Caco-2 (cell line): Measurements from ENCODE around the gene PLEKHG5. TPM values are rescaled to one million over a fixed set of nuclear protein-coding genes. Genes with fewer than 3 reads are reported as not detected.

Experiments used
- BruUV-seq: library from RNA; stranded (reverse); fragments of 400-500 nt; replicated peaks from 2 replicates; lab custom pipeline; 2021; lab: Mats Ljungman, UMichigan
- CTCF ChIA-PET: fragments of 300-600 bp; sonication (Branson Sonifier 250); formaldehyde crosslinking; loops from one replicate; lab custom pipeline; 2022; ENCODE audit warnings: antibody characterized with exemption; lab: Charles Lee
- POLR2A ChIA-PET: fragments of 300-600 bp; sonication (Branson Sonifier 250); formaldehyde crosslinking; loops from one replicate; lab custom pipeline; 2022; ENCODE audit warnings: antibody characterized with exemption; lab: Charles Lee
- DNase-seq, 2 experiments: peaks; one replicate each; pipeline versions ENCODE4 v3.0.0 to v3.0.0-alpha.2; 2020 to 2022
- H3K27me3 ChIP-seq: replicated peaks from 2 replicates; pipeline ENCODE4 v1.6.0; 2011; ENCODE audit warnings: low read length; ENCODE audit not compliant: control insufficient read depth, insufficient read depth
- H3K36me3 ChIP-seq: 2 replicates; pipeline ENCODE4 v1.5.1; 2011; ENCODE audit warnings: low read length; ENCODE audit not compliant: control insufficient read depth, insufficient read depth
- H3K4me1 ChIP-seq: fragments of 250-450 bp; sonication (Bioruptor Pico); 2 replicates; pipeline ENCODE4 v1.5.1; 2020; ENCODE audit warnings: mild to moderate bottlenecking
- H3K4me3 ChIP-seq: 2 replicates; pipeline ENCODE4 v1.5.1; 2011; ENCODE audit warnings: low read depth, mild to moderate bottlenecking, control low read depth, low read length
- H3K9me3 ChIP-seq: fragments of 250-450 bp; sonication (Bioruptor Pico); 2 replicates; pipeline ENCODE4 v1.5.1; 2020; ENCODE audit warnings: mild to moderate bottlenecking, moderate library complexity
- H3K27ac Mint-ChIP-seq: one replicate; pipeline ENCODE4 v1.8.0; 2022; ENCODE audit warnings: mixed read lengths; ENCODE audit not compliant: unreplicated experiment
- H3K27me3 Mint-ChIP-seq: one replicate; pipeline ENCODE4 v1.8.0; 2022; ENCODE audit warnings: mixed read lengths; ENCODE audit not compliant: insufficient read depth, unreplicated experiment
- H3K36me3 Mint-ChIP-seq: one replicate; pipeline ENCODE4 v1.8.0; 2022; ENCODE audit warnings: mild to moderate bottlenecking, mixed read lengths; ENCODE audit not compliant: insufficient read depth, unreplicated experiment
- H3K4me1 Mint-ChIP-seq: one replicate; pipeline ENCODE4 v1.8.0; 2022; ENCODE audit warnings: low read depth, mixed read lengths; ENCODE audit not compliant: unreplicated experiment
- H3K4me3 Mint-ChIP-seq: one replicate; pipeline ENCODE4 v1.8.0; 2022; ENCODE audit warnings: mild to moderate bottlenecking, moderate library complexity, mixed read lengths; ENCODE audit not compliant: unreplicated experiment
- H3K9me3 Mint-ChIP-seq: one replicate; pipeline ENCODE4 v1.8.0; 2022; ENCODE audit warnings: mixed read lengths; ENCODE audit not compliant: unreplicated experiment
- intact Hi-C: fragments of 100-400 bp; cut with micrococcal nuclease; formaldehyde crosslinking; loops from one replicate; pipeline ENCODE4 v1.10.0; 2022; ENCODE audit not compliant: unreplicated experiment
- total RNA-seq: library from RNA; stranded (reverse); gene quantifications from 2 replicates; pipeline ENCODE4 v1.2.3, GENCODE V29; 2022
- TF ChIP-seq, protein P1 (sequence below), 2 experiments: fragments of 200-600 bp in 1 of 2; IDR thresholded peaks; 1 replicate in 1 of 2; 2 replicates in 1 of 2; pipeline versions ENCODE4 v1.5.1 to v1.8.0; 2011 to 2022; ENCODE audit warnings: antibody characterized with exemption in 1 of 2, control low read depth in 1 of 2, inconsistent platforms in 1 of 2, low read depth in 1 of 2, low read length in 1 of 2, mild to moderate bottlenecking in 1 of 2, moderate library complexity in 1 of 2; ENCODE audit not compliant: insufficient read depth in 1 of 2, severe bottlenecking in 1 of 2, unreplicated experiment in 1 of 2

PLEKHG5 gene
- total RNA-seq, 1 experiment from 2014 or later: 12.2 TPM

DNA sequence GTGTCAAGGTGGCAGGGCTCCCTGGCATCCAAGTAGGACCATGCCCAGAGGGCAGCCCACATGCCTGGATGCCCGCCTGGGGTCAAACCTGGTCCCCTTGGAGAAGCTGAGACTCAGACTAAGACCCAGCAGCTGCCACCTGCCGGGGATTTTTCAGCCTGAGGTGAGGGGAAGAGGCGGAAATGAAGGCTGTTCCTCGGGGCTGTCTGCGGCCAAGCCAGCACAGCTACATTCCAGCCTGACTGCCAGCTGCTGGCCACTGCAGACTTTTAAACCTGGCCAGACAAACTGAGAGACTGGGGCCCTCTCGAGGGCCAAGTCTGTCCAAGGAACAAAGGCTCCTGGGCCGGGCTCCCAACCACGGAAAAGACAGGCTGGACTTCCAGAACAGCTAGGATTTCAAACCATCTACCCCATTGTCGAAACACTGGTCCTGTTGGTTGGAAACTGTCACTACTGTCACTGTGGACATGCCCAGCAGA is 21.9 kb upstream of the PLEKHG5 start:
- H3K9me3 Mint-ChIP-seq: no peaks in the 10 kb centered on the region
- ChIA-PET CTCF (no interaction called here), POLR2A (no interaction called here)
- H3K27me3 Mint-ChIP-seq: no peaks in the 10 kb centered on the region
- H3K4me3 Mint-ChIP-seq: no peak overlapping the region
- intact Hi-C loops: no loop called here
- TF ChIP-seq, protein P1, sequence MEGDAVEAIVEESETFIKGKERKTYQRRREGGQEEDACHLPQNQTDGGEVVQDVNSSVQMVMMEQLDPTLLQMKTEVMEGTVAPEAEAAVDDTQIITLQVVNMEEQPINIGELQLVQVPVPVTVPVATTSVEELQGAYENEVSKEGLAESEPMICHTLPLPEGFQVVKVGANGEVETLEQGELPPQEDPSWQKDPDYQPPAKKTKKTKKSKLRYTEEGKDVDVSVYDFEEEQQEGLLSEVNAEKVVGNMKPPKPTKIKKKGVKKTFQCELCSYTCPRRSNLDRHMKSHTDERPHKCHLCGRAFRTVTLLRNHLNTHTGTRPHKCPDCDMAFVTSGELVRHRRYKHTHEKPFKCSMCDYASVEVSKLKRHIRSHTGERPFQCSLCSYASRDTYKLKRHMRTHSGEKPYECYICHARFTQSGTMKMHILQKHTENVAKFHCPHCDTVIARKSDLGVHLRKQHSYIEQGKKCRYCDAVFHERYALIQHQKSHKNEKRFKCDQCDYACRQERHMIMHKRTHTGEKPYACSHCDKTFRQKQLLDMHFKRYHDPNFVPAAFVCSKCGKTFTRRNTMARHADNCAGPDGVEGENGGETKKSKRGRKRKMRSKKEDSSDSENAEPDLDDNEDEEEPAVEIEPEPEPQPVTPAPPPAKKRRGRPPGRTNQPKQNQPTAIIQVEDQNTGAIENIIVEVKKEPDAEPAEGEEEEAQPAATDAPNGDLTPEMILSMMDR (IDR thresholded peaks at IDR 0.05; ENCODE audit: insufficient read depth in 1 of 2, low read depth in 1 of 2, low read length in 1 of 2, severe bottlenecking in 1 of 2, unreplicated experiment in 1 of 2): no peak
- no peaks in the 10 kb centered on the region for H3K9me3 ChIP-seq
- H3K4me1 ChIP-seq: peaks cover 3% of the 10 kb centered on the region; the same call in 1 of the 2 replicates
- no peaks in the 10 kb centered on the region for H3K36me3 Mint-ChIP-seq
- H3K4me3 ChIP-seq: no peak overlapping the region
- H3K36me3 ChIP-seq: no peaks in the 10 kb centered on the region
- no peaks in the 10 kb centered on the region for H3K27me3 ChIP-seq
- BruUV-seq: no TSS peak
- H3K27ac Mint-ChIP-seq: no peak overlapping the region
- no peak for DNase-seq
- no peaks in the 10 kb centered on the region for H3K4me1 Mint-ChIP-seq

GRCh38 chr1:6512908-6513280 is 21.4 kb upstream of the PLEKHG5 start:
- Histone ChIP-seq H3K27me3 (no peaks in the 10 kb centered on the region), H3K4me3 (no peak overlapping the region), H3K4me1 (peaks cover 3% of the 10 kb centered on the region; the same call in 1 of the 2 replicates), H3K36me3 (no peaks in the 10 kb centered on the region), H3K9me3 (no peaks in the 10 kb centered on the region)
- Mint-ChIP-seq H3K27ac (no peak overlapping the region), H3K36me3 (no peaks in the 10 kb centered on the region), H3K9me3 (no peaks in the 10 kb centered on the region), H3K4me1 (no peaks in the 10 kb centered on the region), H3K27me3 (no peaks in the 10 kb centered on the region), H3K4me3 (no peak overlapping the region)
- ChIA-PET CTCF (no interaction called here), POLR2A (no interaction called here)
- TF ChIP-seq, protein P1 (IDR thresholded peaks at IDR 0.05; ENCODE audit: insufficient read depth in 1 of 2, low read depth in 1 of 2, low read length in 1 of 2, severe bottlenecking in 1 of 2, unreplicated experiment in 1 of 2): no peak
- intact Hi-C loops: no loop called here
- BruUV-seq: no TSS peak
- DNase-seq: no peak

GRCh38 chr1:6512245-6512907 is 20.9 kb upstream of the PLEKHG5 start:
- H3K36me3 Mint-ChIP-seq: no peaks in the 10 kb centered on the region
- ChIA-PET CTCF (no interaction called here), POLR2A (no interaction called here)
- TF ChIP-seq, protein P1 (IDR thresholded peaks at IDR 0.05; ENCODE audit: insufficient read depth in 1 of 2, low read depth in 1 of 2, low read length in 1 of 2, severe bottlenecking in 1 of 2, unreplicated experiment in 1 of 2): no peak
- Histone ChIP-seq H3K27me3 (no peaks in the 10 kb centered on the region), H3K4me1 (peaks cover 1% of the 10 kb centered on the region; the same call in 1 of the 2 replicates), H3K9me3 (no peaks in the 10 kb centered on the region), H3K36me3 (no peaks in the 10 kb centered on the region), H3K4me3 (no peak overlapping the region)
- no peak overlapping the region for H3K27ac Mint-ChIP-seq
- no peaks in the 10 kb centered on the region for H3K27me3 Mint-ChIP-seq
- BruUV-seq: no TSS peak
- DNase-seq: no peak
- intact Hi-C loops: no loop called here
- no peaks in the 10 kb centered on the region for H3K4me1 Mint-ChIP-seq
- no peaks in the 10 kb centered on the region for H3K9me3 Mint-ChIP-seq
- no peak overlapping the region for H3K4me3 Mint-ChIP-seq
